NCI-H460 (cell line): Measurements from ENCODE around the gene GNAS-AS1. TPM values are rescaled to one million over a fixed set of nuclear protein-coding genes. Genes with fewer than 3 reads are reported as not detected.
"Not testable (repeated sequence)": the region's sequence is repeated elsewhere in the genome, so short reads cannot be mapped to it uniquely, and the experiment has no call there.

Experiments used
- DNase-seq: peaks from one replicate; pipeline ENCODE4 v3.0.0-alpha.2; 2016; ENCODE audit warnings: low read depth; ENCODE audit errors: extremely low read depth
- total RNA-seq: library from RNA; depleted of rRNA; stranded (reverse); fragments of >200 nt; shearing (Covaris generic); gene quantifications from 2 replicates; pipeline ENCODE4 v1.2.3, GENCODE V29; 2014

The GNAS-AS1 gene
- total RNA-seq, 1 experiment from 2014 or later, result 1.7 TPM

DNA sequence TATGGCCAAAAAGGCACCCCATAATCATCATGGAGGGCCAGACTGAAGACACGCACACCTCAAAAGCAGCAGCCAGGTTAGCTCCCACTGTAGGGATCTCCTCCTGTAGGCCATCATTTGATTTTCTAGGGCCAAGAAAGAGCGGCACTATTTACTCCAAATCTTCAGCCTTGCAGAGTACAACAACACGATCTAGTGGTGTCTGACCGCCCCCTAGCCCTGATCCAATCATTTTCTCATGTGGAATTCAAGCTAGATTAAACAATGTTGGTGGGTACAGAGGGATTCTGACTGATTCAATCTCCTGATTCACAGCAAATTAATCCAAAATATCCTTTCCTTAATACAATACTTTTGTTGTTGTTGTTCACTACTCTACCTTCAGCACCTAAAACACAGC lies 12.5 kb downstream of the GNAS-AS1 start:
- no peak for DNase-seq

DNA sequence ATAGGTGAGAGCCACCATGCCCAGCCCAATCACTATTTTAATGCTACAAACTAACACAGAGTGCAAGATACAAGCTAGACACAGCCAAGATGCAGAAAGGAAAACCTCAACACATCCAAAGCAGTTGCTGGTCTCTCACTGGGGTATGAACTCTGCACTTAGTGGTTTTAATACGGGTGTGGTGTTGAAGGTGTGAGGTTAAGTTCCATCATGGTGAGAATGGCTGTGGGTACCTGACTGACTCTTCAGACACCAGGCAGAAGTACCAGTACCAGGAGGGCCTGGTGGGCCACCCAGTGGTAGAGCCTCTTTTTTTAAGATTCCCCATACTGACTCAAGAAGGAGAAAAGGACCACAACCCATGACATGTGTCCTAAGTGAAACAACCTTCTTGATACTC lies 13.0 kb downstream of the GNAS-AS1 start:
- DNase-seq, result no peak

DNA sequence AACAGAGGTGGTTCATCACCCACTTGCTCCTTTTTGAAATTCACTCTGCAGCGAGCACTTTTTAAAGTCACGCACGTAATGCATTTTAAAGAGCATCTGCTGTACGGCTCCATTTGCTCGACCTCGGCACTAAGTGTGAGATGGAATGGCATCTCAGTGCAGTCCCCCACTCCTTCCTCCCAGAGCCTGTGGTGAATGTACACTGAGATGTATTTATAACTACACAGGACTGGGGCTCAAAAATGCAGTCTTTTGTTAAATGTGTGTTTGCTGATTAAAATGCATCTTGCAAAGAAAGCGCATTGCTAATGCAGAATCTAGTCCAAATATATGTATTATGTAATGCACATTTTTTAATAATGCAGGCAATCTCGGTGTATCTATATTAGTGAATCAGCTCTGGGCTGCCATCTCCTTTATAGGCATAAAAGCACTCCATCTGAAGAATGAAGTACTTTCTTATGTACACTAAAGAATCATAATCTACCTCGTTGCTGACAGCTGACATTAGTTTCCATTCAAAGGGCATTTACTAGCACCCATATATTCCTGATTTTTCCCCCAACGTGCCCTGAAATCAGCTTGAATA lies 14.0 kb downstream of the GNAS-AS1 start:
- DNase-seq, result no peak

DNA sequence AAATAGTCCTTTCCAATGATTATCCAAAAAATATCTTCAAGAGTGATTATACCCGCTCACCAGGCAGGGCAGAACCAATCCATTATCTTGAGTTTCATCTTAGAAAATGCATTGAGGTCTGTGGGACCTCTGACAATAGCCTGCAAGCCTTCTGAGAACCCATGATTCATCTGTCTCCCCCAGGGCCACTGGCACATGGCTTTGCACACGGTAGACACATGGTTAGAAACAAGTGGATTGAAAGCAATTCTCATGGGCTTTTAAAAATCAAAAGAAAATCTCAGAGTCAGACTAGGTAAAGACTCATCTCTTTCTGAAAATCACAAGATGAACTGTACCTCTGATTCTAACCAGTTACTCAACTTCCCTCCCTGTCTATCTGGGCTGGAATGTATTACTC lies 15.5 kb downstream of the GNAS-AS1 start:
- no peak for DNase-seq

DNA sequence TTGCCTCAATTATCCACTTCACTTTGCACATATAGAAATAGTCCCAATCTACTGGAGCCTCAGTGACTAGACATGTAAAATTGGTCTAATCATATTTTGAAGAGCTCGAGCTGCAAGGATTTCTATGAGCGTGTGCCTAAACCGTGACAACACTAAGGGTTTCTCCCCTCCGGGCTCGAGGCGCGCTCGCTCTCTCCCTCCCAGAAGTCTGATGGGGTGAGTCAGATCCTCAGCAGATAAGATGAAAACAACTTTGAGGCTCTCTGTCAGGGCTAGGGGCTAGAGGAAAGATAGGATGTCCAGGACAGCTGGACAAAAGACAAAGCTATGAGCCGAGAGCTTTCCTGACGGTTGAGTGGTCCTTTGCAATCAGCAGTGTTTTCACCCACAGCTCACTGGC lies 16.8 kb downstream of the GNAS-AS1 start:
- no peak for DNase-seq

DNA sequence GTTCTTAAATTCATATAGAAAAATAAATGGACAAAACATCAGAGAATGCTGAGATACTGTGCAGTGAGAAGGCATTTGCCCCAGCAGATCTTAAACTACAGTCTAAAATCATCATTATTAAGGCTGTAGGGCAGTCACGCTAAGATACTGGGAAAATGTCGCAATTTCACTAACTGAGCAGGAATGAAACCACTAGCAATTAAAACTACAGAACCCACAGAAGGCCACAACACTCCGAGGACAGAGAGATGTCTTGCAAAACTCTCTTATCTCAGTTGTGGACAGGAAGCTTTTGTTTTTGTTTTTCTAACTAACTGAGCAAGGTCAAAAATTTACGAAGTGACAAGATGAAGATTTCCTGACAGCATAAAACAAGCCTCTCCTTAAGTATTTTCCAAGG lies 18.2 kb downstream of the GNAS-AS1 start:
- DNase-seq, result no peak

DNA sequence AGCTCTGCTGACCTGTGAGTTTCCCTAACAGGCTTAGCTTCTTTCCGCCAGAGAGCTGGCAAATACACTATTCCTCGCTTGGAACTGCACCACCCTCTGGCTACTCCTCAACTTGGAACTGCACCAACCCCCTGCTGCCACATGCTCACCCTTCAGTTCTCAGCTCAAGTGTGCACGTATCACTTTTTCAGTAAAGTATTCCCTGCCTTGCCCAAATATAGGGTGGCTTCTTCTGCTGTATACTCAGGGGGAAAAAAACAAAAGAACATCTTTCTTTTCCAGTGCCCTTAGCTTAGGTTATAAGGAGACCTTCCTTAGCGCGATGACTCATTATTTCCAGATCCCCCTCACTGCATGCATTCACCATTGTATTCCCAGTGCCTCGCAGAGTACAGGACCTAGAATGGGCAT lies 21.2 kb downstream of the GNAS-AS1 start:
- no peak for DNase-seq

DNA sequence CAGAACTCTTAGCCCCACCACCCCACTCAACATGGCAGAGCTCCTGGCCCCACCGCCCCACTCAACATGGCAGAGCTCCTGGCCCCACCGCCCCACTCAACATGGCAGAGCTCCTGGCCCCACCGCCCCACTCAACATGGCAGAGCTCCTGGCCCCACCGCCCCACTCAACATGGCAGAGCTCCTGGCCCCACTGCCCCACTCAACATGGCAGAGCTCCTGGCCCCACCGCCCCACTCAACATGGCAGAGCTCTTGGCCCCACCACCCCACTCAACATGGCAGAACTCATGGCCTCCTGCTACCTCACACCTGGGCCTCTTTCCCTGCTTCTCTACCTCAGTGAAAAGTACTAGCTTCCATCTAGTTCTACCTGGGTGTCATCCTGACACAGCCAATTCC lies 21.9 kb downstream of the GNAS-AS1 start:
- not testable (repeated sequence) for DNase-seq

DNA sequence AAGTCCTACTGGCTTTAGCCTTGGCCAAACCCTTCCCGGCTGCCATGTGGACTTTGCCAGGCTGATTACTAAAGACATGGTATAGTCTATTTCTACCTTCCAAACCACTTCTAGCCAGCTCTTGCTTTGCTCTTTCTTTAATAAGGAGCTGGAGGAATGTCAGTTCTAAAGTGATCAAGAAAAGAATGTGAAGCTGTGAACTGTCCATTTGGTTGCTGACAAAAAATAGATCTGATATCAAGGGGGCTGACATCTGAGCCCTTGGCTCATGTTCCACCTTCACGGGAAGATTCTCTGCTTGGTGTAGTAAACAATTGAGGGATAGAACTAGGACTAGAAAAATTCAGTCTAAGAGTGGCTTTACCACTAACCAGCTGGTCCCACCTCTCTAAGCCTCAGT lies 22.6 kb downstream of the GNAS-AS1 start:
- no peak for DNase-seq

DNA sequence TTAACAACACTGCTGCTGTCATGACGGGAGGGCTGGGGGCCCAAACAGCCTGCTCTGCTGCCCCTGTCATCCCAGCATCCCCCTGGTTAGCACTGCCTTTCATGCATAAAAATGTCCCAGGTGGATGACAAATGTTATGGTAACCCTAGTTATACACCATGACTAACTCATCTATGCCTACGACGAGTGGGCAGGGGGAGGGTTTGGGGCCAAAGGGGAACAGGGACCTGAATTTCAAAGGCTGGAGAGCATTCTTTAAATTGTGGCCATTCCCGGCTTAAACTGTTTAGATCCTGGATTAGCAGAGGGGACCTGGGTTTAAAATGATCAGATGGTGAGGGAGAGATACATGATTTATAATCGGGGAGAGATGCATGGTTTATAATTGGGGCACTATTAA lies 24.4 kb downstream of the GNAS-AS1 start:
- no peak for DNase-seq

DNA sequence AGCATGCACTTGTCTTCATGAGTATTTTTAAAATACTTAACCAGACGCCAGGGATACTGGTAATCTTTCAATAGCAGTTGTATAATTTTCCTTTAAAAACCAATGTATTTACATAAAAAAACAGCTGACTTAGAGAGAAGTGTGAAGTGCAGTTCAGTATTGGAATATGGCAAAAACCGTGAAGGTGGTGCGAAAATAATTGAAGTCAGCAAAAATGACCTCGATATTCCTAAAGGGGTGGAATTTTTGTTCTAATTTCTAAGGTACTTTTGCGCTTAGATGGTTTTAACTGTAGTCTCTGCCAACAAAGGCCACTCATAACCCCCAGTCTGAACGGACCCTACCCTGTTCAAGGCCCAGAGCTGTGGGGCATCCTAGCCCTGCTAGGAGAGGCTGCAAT lies 25.3 kb downstream of the GNAS-AS1 start:
- no peak for DNase-seq

DNA sequence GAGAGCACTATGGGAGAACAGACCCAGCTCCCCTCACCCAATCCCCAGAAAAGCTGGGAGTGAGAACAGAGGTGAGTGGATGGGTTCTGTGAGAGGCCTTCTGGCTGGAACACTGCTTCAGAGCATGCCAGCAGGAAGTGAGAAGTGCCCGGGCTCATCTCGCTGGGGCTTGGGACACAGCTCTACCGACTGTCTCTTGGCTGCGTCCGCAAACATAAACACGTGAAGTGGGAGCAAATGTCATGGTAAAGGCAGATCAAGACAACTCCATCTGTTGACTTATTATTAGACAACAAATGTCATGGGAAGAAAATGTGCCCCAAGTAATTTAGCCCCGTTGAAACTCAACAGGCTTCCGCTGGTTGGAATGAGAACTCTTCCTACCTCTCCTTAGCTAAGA lies 25.9 kb downstream of the GNAS-AS1 start:
- DNase-seq, result no peak

DNA sequence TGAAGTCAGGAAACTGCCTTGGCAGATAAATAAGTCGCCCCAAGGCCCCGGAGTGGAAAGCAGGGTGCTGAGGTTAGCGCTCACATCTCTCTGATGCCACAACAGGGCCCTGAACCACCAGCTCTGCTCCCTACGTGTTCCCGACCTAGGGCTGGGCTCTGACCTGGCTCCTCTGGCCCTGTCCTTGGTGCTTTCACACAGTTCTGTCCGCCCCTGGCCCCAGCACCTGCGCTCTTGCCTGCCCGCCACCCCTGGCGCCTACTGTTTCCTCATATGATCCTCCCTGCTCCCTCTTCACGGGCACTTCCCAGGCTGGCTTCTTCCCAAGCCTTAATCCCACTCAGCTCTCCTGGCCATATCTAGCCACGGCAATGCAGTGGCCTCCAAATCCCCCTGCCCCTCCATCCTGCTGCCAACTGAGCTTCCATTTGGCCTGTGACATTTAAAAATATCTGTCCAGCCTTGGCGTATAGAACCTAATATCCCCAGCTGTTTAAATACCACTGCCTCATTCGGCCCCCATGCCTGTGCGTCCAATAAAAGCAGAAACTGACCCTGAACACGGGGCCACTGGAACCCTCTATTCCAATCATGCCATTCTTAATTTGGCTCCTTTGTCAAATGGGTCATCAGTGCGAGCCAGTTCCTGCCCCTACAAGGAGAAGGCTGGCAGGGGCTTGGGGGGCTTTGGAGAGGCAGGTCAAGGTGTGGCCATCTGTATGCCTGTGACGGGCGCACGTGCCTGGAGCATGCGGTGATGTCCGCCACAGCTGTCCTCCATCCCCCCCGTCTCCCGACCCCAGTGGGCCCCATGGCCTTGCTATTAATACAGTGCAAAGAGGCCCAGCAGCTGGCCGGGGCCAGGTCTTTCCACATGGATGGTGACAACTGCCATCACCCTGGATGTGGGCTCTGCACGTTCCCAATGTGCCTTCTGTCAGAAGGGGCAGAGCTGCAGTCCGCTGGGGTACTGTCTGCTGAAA lies 27.7 kb downstream of the GNAS-AS1 start:
- no peak for DNase-seq

DNA sequence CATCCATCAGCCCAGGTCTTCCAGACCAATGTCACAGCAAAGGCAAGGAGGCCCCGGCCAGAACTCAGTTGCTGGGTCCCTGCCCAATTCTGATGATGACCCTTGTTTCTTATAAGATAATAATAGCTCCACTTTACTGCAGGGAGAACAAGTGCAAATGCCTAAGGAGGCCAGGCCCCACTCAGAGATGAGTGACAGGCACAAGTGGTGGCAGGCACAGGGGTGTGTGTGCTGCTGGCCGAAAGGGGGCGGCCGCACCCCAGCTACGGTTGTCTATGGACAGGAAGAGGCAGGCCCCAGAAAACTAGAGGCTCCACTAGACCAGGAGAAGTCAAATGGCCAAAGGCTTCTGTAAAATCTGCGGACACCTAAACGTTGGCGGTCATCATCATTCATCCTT lies 28.6 kb downstream of the GNAS-AS1 start:
- DNase-seq, result no peak

DNA sequence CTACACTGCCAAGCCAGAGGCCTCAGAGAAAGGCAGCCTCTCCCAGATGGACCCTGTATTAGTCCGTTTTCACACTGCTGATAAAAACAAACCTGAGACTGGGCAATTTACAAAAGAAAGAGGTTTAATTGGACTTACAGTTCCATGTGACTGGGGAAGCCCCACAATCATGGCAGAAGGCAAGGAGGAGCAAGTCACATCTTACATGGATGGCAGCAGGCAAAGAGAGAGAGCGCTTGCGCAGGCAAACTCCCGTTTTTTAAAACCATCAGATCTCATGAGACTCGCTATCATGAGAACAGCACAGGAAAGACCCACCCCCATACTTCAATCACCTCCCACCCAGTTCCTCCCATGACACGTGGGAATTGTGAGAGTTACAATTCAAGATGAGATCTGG lies 30.2 kb downstream of the GNAS-AS1 start:
- DNase-seq, result not testable (repeated sequence)

DNA sequence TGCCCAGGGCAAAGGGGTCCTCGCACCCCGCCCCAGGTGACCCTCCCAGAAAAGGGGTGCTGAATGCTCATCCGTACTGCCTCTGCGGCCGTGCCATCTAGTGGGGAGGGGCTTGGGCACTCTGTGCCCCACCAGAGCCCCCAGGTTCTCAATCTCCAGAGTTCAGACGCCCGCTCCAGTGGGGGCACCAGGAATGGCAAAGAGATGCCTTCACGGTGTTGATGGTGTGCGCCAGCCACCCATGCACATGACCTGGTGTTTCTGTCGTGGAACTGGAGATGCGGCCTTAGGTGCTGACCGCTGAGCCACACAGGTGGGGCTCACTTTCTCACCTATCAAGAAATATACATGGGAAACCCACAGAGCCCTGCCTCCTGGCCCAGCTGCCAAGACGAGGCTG lies 30.8 kb downstream of the GNAS-AS1 start:
- no peak for DNase-seq

DNA sequence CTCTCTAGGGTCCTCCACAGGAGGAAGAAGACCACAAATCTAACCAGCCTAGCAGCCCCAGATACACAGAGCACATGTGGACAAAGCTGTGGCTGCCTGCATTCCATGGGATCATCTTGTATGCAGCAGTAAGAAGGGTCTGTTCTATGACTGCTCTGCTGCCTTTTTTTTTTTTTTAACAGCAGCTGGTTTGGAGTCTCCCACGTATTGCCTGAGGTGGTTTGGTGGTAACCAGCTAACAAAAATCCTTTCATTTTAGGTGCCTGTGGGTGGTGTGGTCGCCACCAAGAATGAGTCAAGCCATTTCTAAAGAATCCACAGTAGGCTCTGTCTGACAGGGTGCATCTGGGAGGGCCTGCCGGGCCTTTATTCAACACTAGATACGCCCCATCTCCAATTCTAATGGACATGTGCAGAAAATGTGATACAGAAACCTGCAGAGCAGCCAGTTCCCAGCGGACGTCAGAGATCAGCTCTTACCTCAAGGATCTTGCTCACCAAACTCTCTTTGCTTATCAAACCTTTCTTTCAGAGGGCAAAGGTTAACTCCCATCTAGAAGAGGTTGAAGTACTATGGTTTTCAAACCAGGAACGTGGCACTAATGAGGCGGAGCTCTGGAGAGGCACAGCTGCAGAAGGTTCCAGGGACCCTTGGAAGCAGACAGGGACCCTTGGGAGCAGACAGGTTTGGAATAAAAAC lies 32.0 kb downstream of the GNAS-AS1 start:
- no peak for DNase-seq

DNA sequence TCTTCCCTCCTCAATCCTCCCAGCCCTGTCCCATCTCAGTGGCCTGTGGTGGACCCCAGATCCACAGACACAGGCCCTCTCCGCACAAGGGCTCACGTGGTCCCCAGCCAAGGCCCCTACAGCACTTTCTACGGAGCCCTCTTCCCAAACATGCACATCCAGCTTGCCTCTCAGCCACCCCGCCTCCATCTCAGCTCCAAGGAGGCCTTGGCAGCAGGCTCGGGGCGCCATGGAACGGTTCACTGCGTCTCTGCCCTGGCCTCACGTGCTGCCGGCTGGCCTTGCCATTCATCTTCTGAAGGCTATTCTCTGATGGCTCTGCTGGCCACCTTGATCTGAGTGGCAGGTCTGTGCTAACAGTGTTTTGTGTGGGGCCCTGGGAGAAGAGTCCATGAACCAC lies 33.0 kb downstream of the GNAS-AS1 start:
- DNase-seq, result no peak

DNA sequence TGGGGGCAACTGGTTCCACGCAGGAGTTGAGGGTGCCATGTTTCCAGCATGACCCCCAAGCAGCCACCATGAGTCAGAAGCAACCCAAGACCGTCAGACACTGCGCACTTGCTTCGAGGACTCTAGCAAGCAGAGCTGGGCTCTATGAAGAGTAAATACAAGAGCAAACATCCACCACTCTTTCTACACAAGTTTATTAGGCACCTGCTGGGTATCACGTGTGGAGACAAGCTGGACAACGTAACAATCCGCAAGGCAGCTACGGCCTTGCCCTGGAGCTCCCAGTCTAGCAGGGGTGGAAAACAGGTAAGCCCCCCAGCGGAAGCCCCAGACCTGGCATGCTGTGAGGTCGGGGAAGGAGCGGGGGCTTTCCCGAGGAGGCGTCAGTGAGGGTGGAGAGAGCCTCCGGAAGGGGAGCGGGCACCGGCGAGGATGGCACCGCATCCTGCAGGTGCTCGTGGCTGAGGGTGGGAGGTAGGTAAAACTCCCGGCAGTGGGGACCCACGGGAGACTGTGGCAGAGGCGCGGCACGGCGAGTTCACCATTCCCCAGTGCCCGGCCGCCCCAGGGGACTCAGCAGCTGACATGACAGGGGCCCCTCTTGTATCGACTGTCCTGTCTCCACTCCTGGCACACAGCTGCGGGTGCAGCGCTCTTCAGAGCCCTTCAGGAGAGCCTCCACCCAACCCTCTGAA lies 33.6 kb downstream of the GNAS-AS1 start:
- DNase-seq, result no peak

DNA sequence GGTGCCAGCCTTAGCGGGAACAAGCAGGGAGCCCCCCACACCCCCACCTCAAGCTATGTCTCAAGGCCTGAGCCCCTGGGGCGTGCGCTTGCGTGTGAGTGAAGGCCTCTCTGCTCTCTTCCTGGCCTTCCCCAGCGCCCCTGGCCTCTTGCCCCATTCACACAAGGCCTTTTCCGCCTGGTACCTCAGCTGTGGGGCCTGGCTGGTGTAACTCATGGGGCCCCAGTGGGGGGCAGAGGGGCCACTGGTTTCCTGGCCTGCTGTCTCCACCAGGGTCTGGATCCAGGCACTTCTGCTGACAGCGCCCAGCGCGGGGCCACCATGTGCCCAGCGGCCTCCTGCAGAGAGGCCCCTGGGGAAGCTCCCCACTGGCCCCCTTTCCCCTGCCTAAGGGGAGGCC lies 34.7 kb downstream of the GNAS-AS1 start:
- no peak for DNase-seq

DNA sequence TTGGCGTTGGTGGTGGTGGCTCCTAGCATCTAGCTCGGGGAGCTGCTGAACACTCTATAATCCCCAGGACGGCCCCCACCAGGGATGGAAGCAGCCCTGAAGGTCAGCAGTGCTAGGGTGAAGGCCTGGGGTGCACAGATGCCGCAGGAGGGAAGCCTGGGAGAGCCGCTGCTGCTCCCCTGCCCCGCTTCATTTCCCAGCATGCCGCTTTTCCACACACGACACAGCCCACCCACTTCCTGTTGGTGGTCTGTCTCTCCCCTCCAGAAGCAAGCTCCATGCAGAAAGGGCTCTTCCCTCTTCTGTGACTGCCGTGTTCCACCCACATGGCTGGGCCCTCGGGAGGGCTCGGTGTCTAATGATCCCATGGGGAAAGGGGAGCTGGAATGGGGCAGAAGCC lies 35.3 kb downstream of the GNAS-AS1 start:
- DNase-seq, result no peak
